HCT116 (cell line): ENCODE data around the gene DPH1. TPM values are rescaled to one million over a fixed set of nuclear protein-coding genes. Genes with fewer than 3 reads are reported as not detected.

ENCODE experiments used
- ATAC-seq: fragments of 200-7000 bp; cut with Tn5 transposase; 2 replicates; pipeline ENCODE4 v1.9.1; 2020; ENCODE audit warnings: mild to moderate bottlenecking, moderate library complexity
- BruUV-seq: library from RNA; stranded (reverse); fragments of 400-500 nt; replicated peaks from 2 replicates; lab custom pipeline; 2021; lab: Mats Ljungman, UMichigan
- CTCF ChIA-PET: fragments of 300-600 bp; sonication (Branson Sonifier 250); formaldehyde crosslinking; loops from one replicate; lab custom pipeline; 2021; ENCODE audit warnings: antibody characterized with exemption; lab: Charles Lee
- POLR2A ChIA-PET: fragments of 300-600, 350-600 bp; sonication (Branson Sonifier 250); formaldehyde crosslinking; loops from one replicate; lab custom pipeline; 2021; ENCODE audit warnings: antibody characterized with exemption; lab: Charles Lee
- RAD21 ChIA-PET, 2 experiments: fragments of 300-600 bp; sonication (Branson Sonifier 250); formaldehyde crosslinking; loops; one replicate each; lab custom pipeline; 2023; ENCODE audit warnings: low total read pairs in 2 of 2; ENCODE audit not compliant: uncharacterized antibody in 2 of 2, unreplicated experiment in 2 of 2, low non-redundant PET in 1 of 2; lab: Charles Lee
- DNase-seq: peaks from one replicate; pipeline ENCODE4 v3.0.0-alpha.2; 2010; ENCODE audit warnings: low read depth, low spot score
- H2AFZ ChIP-seq: fragments of 200-600 bp; shearing (Covaris generic), sonication (generic); 2 replicates; pipeline ENCODE4 v1.6.1; 2017; ENCODE audit warnings: low read depth, mixed run types, mixed read lengths, antibody characterized with exemption, low read length; ENCODE audit not compliant: poor library complexity, severe bottlenecking
- H3K27ac ChIP-seq: 2 replicates; pipeline ENCODE4 v1.5.1; 2012; ENCODE audit warnings: low read depth, low read length
- H3K27me3 ChIP-seq: fragments of 200-600 bp; sonication (generic); 2 replicates; pipeline ENCODE4 v1.6.1; 2016; ENCODE audit warnings: mixed run types, low read length, mixed read lengths; ENCODE audit not compliant: insufficient read depth
- H3K36me3 ChIP-seq, 2 experiments: fragments of 200-500 bp in 1 of 2; fragments of 200-600 bp in 1 of 2; sonication (Bioruptor generic) in 1 of 2; sonication (generic) in 1 of 2; 2 replicates each; pipeline versions ENCODE4 v1.5.1 to v1.6.1; 2014 to 2016; ENCODE audit warnings: low read length in 2 of 2, inconsistent platforms in 1 of 2, mixed read lengths in 1 of 2, mixed run types in 1 of 2; ENCODE audit not compliant: insufficient read depth in 2 of 2, control insufficient read depth in 1 of 2
- H3K4me1 ChIP-seq, 2 experiments: fragments of 200-600 bp in 1 of 2; sonication (generic) in 1 of 2; 2 replicates each; pipeline versions ENCODE4 v1.5.1 to v1.6.1; 2012 to 2017; ENCODE audit warnings: low read length in 2 of 2, inconsistent platforms in 1 of 2, mild to moderate bottlenecking in 1 of 2, mixed read lengths in 1 of 2, mixed run types in 1 of 2, moderate library complexity in 1 of 2; ENCODE audit not compliant: insufficient read depth in 2 of 2, control insufficient read depth in 1 of 2
- H3K4me2 ChIP-seq: fragments of 200-600 bp; sonication (generic); 2 replicates; pipeline ENCODE4 v1.6.1; 2017; ENCODE audit warnings: mixed run types, low read length, mixed read lengths
- H3K4me3 ChIP-seq, 2 experiments: fragments of 200-600 bp in 1 of 2; sonication (generic) in 1 of 2; replicated peaks in 1 of 2; 2 replicates each; pipeline ENCODE4 v1.5.1; 2011 to 2016; ENCODE audit warnings: low read length in 2 of 2, control low read depth in 1 of 2, low read depth in 1 of 2, mild to moderate bottlenecking in 1 of 2, mixed read lengths in 1 of 2, mixed run types in 1 of 2
- H3K79me2 ChIP-seq: fragments of 200-600 bp; sonication (generic); 2 replicates; pipeline ENCODE4 v1.6.1; 2017; ENCODE audit warnings: mild to moderate bottlenecking, mixed run types, low read length, moderate library complexity, mixed read lengths; ENCODE audit not compliant: insufficient read depth
- H3K9ac ChIP-seq: fragments of 200-600 bp; sonication (generic); 2 replicates; pipeline ENCODE4 v1.6.1; 2016; ENCODE audit warnings: low read length, mixed read lengths
- H3K9me2 ChIP-seq: fragments of 200-600 bp; sonication (generic), shearing (Covaris generic); 2 replicates; pipeline ENCODE4 v1.6.1; 2017; ENCODE audit warnings: mixed run types, mild to moderate bottlenecking, moderate library complexity; ENCODE audit not compliant: insufficient read depth
- H3K9me3 ChIP-seq, 2 experiments: fragments of 200-500 bp in 1 of 2; fragments of 200-600 bp in 1 of 2; sonication (Bioruptor generic) in 1 of 2; sonication (generic) in 1 of 2; 2 replicates each; pipeline ENCODE4 v1.6.1; 2014 to 2017; ENCODE audit warnings: low read length in 2 of 2, mixed read lengths in 2 of 2, inconsistent platforms in 1 of 2, low read depth in 1 of 2, mild to moderate bottlenecking in 1 of 2, mixed run types in 1 of 2, moderate library complexity in 1 of 2; ENCODE audit not compliant: control insufficient read depth in 1 of 2, insufficient read depth in 1 of 2
- H4K20me1 ChIP-seq: fragments of 200-600 bp; sonication (generic), shearing (Covaris generic); 2 replicates; pipeline ENCODE4 v1.6.1; 2017; ENCODE audit warnings: mixed run types, mild to moderate bottlenecking, moderate library complexity; ENCODE audit not compliant: insufficient read depth
- CBX3 ChIP-seq: IDR thresholded peaks from 2 replicates; pipeline ENCODE4 v1.6.1; 2012; ENCODE audit warnings: low read depth
- EZH2 ChIP-seq: fragments of 200-600 bp; sonication (generic); IDR thresholded peaks from 2 replicates; pipeline ENCODE4 v1.6.1; 2017; ENCODE audit warnings: antibody characterized with exemption, mixed run types
- EZH2phosphoT487 ChIP-seq: fragments of 200-600 bp; IDR thresholded peaks from 2 replicates; pipeline ENCODE4 v1.6.1; 2018; ENCODE audit warnings: antibody characterized with exemption, borderline replicate concordance
- FOSL1 ChIP-seq: IDR thresholded peaks from 2 replicates; pipeline ENCODE4 v1.6.1; 2012; ENCODE audit warnings: low read depth
- JUND ChIP-seq: IDR thresholded peaks from 2 replicates; pipeline ENCODE4 v1.6.1; 2012
- POLR2AphosphoS5 ChIP-seq: IDR thresholded peaks from 2 replicates; pipeline ENCODE4 v1.6.1; 2011; ENCODE audit warnings: mild to moderate bottlenecking, low read depth, low read length, moderate library complexity
- RAD21 ChIP-seq: IDR thresholded peaks from 2 replicates; pipeline ENCODE4 v1.6.1; 2012; ENCODE audit warnings: low read depth, mild to moderate bottlenecking
- TCF7L2 ChIP-seq: IDR thresholded peaks from 2 replicates; pipeline ENCODE4 v1.7.0; 2011; ENCODE audit warnings: borderline replicate concordance, inconsistent platforms; ENCODE audit not compliant: insufficient read depth, insufficient read length; ENCODE audit errors: extremely low read depth
- ZFX ChIP-seq: fragments of 450-650 bp; IDR thresholded peaks from 2 replicates; pipeline ENCODE4 v1.6.1; 2017
- ZNF274 ChIP-seq: fragments of 200-500 bp; sonication (Bioruptor generic); IDR thresholded peaks from 2 replicates; pipeline ENCODE4 v1.6.1; 2014; ENCODE audit warnings: mild to moderate bottlenecking, low read depth, low read length, inconsistent platforms
- intact Hi-C: fragments of 100-400 bp; cut with micrococcal nuclease; formaldehyde crosslinking; loops from 2 replicates; pipeline ENCODE4 v1.10.0; 2022
- total RNA-seq: library from RNA; stranded (reverse); gene quantifications from one replicate; pipeline ENCODE4 v1.2.1, GENCODE V29; 2021; ENCODE audit not compliant: unreplicated experiment
- TF ChIP-seq, protein P1 (sequence below): IDR thresholded peaks from 2 replicates; pipeline ENCODE4 v1.6.1; 2011; ENCODE audit warnings: mild to moderate bottlenecking, low read length, moderate library complexity; ENCODE audit not compliant: insufficient replicate concordance; ENCODE audit errors: extremely low read depth

The DPH1 gene
- total RNA-seq, 1 experiment from 2014 or later: 47.2 TPM

DNA sequence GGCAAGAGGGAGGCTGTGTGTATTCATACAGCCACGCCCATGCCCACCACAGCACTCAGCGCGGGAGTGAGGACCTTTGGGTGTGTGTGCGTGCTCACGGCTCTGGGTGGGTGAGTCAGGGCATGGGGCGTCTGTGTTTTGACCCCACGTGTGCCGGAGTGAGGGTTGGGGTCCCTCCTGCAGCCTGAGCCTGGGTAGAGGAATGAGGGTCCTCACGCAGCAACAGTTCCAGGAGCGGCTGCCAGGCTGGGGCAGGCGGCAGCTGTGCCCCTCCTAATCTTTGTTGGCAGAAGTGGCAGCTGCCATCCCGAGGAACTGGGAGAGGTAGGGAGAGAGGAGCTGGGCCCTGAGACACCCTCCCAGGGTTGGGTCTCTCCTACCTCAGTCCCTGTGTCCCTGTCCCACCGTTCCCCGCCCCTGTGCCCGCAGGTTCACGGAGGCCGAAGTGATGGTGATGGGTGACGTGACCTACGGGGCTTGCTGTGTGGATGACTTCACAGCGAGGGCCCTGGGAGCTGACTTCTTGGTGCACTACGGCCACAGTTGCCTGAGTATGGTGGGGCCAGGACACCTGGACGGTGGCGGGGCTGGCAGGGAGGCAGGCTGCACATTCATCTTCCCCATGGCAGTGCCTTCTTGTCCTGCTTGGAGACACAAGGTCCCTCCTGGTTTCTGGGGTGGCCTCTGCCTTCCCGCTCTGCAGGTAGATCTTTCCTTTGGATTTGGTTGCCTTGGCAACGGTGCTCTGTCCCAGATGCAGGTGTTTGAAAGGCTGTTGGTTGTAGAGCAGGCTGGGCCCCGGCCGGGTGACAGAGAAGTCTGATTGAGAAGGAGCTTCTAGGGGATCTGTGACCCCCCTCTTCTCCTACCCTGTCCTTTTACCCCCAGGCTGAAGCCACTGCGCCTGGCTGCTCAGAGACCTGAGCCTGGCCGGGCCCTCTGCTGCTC is 5.9 kb downstream of the DPH1 start:
- H3K9me2 ChIP-seq: no peaks in the 10 kb centered on the region
- peaks cover 5 to 7% of the 10 kb centered on the region in 2 experiments; a peak in 3 of 4 replicates for H3K4me1 ChIP-seq
- H3K27me3 ChIP-seq: no peaks in the 10 kb centered on the region
- no peak overlapping the region for H2AFZ ChIP-seq
- ChIA-PET CTCF (no interaction called here), RAD21 (no interaction called here), POLR2A (no interaction called here)
- ATAC-seq (no peak), DNase-seq (no peak)
- no peak overlapping the region for H3K4me2 ChIP-seq
- intact Hi-C loops: no loop called here
- H3K27ac ChIP-seq: no peak overlapping the region
- no peaks in the 10 kb centered on the region; a peak in 1 of 4 replicates for H3K36me3 ChIP-seq
- H4K20me1 ChIP-seq: no peaks in the 10 kb centered on the region
- BruUV-seq: no TSS peak
- no peak for TF ChIP-seq ZFX
- TF ChIP-seq POLR2AphosphoS5: no peak
- no peak for TF ChIP-seq EZH2phosphoT487
- no peak for TF ChIP-seq RAD21
- no peak for TF ChIP-seq EZH2
- TF ChIP-seq, protein P1, sequence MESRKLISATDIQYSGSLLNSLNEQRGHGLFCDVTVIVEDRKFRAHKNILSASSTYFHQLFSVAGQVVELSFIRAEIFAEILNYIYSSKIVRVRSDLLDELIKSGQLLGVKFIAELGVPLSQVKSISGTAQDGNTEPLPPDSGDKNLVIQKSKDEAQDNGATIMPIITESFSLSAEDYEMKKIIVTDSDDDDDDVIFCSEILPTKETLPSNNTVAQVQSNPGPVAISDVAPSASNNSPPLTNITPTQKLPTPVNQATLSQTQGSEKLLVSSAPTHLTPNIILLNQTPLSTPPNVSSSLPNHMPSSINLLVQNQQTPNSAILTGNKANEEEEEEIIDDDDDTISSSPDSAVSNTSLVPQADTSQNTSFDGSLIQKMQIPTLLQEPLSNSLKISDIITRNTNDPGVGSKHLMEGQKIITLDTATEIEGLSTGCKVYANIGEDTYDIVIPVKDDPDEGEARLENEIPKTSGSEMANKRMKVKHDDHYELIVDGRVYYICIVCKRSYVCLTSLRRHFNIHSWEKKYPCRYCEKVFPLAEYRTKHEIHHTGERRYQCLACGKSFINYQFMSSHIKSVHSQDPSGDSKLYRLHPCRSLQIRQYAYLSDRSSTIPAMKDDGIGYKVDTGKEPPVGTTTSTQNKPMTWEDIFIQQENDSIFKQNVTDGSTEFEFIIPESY: no peak
- no peak for TF ChIP-seq JUND
- no peak for TF ChIP-seq ZNF274
- TF ChIP-seq CBX3: no peak
- TF ChIP-seq TCF7L2: no peak
- TF ChIP-seq FOSL1: no peak
- peaks cover 7% of the 10 kb centered on the region; the same call in 1 of the 2 replicates for H3K79me2 ChIP-seq
- no peaks in the 10 kb centered on the region for H3K9me3 ChIP-seq
- no peak overlapping the region for H3K9ac ChIP-seq
- H3K4me3 ChIP-seq: no peak overlapping the region
